Activated CD4-positive, alpha-beta memory T cell treated with anti-CD3 and anti-CD28 coated beads, Interleukin-2, amount 10 ng/mL, durations not matched to agents 7 days and 5 days (primary cell): ENCODE data around the gene KCNQ1. TPM values are rescaled to one million over a fixed set of nuclear protein-coding genes. Genes with fewer than 3 reads are reported as not detected.
A peak's percentile ranks its signal among the peaks of the same experiment; 100 is the strongest.

Experiments
- CTCF ChIA-PET: fragments of 350-600 bp; sonication (Branson Sonifier 250); formaldehyde crosslinking; loops from one replicate; lab custom pipeline; 2021; ENCODE audit warnings: antibody characterized with exemption, inconsistent platforms; lab: Charles Lee
- POLR2A ChIA-PET: fragments of 350-600 bp; sonication (Branson Sonifier 250); formaldehyde crosslinking; loops from one replicate; lab custom pipeline; 2021; ENCODE audit warnings: antibody characterized with exemption; lab: Charles Lee
- DNase-seq: peaks from one replicate; pipeline ENCODE4 v3.0.0-alpha.2; 2020
- H3K27ac Mint-ChIP-seq: one replicate; pipeline ENCODE4 v1.8.0; 2021; ENCODE audit warnings: mild to moderate bottlenecking, mixed read lengths
- H3K27me3 Mint-ChIP-seq: one replicate; pipeline ENCODE4 v1.8.0; 2021; ENCODE audit warnings: mixed read lengths
- H3K36me3 Mint-ChIP-seq: one replicate; pipeline ENCODE4 v1.8.0; 2021; ENCODE audit warnings: low read depth, mixed read lengths
- H3K4me1 Mint-ChIP-seq: one replicate; pipeline ENCODE4 v1.8.0; 2021; ENCODE audit warnings: mixed read lengths
- H3K4me3 Mint-ChIP-seq: one replicate; pipeline ENCODE4 v1.8.0; 2021; ENCODE audit warnings: mild to moderate bottlenecking, mixed read lengths
- H3K9me3 Mint-ChIP-seq: one replicate; pipeline ENCODE4 v1.8.0; 2021; ENCODE audit warnings: mixed read lengths
- total RNA-seq, 2 experiments: library from RNA; stranded (reverse); gene quantifications; one replicate each; pipeline ENCODE4 v1.2.3, GENCODE V29; 2021

Gene KCNQ1
- total RNA-seq, 2 experiments from 2014 or later = 14.8 to 15.0 TPM

DNA sequence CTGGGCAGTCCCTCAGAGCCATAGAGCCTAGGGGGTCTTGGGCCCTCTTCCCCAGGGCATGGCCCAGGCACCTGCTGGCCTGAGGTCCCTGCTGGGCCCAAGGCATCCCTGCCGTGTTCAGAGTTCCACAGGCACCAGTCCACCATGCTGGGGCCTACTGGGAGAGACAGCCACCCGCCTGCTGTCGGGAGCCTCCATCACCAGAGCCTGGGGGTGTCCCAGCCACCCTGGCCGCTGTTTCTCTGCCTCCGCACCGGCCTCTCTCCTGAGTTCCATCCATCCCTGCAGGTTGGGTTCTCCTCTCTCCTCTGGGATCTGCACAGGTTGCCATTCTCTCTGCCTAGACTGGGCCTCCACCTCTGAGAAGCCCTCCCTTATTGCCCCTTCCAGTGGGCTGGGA, 68.6 kb downstream of the KCNQ1 start:
- ChIA-PET CTCF (no interaction called here), POLR2A (no interaction called here)
- Mint-ChIP-seq H3K4me1 (peaks cover 5% of the 10 kb centered on the region), H3K36me3 (no peaks in the 10 kb centered on the region), H3K27ac (no peak overlapping the region), H3K27me3 (no peaks in the 10 kb centered on the region), H3K9me3 (no peaks in the 10 kb centered on the region), H3K4me3 (no peak overlapping the region)
- peak; percentile 9 for DNase-seq

DNA sequence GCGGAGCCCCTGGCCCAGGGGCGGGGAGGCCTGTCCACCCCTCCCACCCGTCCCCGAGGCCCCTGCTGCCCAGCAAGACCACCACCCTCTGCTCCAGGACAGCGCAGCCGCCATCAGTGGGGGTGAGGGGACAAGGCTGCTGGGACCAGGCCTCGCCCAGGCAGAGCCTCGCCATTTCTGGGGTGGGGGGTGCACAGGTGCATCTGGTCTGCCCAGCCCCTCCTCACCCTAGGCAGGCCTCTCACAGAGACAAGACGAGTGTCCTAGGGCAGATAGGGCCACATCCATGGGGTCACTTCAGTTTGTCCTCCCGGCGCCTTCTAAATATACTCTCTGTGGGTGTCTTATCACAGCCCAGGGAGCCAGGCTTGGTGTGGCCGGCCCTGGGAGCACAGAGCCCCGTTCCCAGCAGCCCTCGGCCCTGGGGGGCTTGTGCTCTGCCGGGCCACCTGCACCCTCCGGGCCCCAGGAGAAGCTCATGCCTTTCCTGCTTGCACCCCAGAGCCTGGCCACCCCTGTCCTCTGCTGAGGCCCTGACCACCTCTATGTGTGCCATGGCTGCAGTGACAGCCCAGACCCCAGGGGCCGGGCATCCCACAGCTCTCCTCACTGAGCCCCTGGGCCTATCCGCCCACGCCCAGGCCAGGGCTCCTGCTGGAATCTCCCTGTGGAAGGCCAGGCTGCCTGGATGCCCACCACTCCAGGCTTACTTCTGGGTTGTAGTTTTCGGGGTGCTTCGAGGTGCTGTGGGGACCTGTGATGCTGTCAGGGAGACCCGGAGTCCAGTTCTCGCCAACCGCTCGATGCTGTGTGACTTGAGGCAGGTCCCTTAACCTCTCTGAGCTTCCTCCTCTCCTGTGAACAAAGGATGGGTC, 70.8 kb downstream of the KCNQ1 start:
- H3K36me3 Mint-ChIP-seq = no peaks in the 10 kb centered on the region
- DNase-seq = no peak
- no peaks in the 10 kb centered on the region for H3K27me3 Mint-ChIP-seq
- H3K4me1 Mint-ChIP-seq = no peaks in the 10 kb centered on the region
- H3K27ac Mint-ChIP-seq = no peak overlapping the region
- ChIA-PET POLR2A (no interaction called here), CTCF (no interaction called here)
- no peaks in the 10 kb centered on the region for H3K9me3 Mint-ChIP-seq
- no peak overlapping the region for H3K4me3 Mint-ChIP-seq

DNA sequence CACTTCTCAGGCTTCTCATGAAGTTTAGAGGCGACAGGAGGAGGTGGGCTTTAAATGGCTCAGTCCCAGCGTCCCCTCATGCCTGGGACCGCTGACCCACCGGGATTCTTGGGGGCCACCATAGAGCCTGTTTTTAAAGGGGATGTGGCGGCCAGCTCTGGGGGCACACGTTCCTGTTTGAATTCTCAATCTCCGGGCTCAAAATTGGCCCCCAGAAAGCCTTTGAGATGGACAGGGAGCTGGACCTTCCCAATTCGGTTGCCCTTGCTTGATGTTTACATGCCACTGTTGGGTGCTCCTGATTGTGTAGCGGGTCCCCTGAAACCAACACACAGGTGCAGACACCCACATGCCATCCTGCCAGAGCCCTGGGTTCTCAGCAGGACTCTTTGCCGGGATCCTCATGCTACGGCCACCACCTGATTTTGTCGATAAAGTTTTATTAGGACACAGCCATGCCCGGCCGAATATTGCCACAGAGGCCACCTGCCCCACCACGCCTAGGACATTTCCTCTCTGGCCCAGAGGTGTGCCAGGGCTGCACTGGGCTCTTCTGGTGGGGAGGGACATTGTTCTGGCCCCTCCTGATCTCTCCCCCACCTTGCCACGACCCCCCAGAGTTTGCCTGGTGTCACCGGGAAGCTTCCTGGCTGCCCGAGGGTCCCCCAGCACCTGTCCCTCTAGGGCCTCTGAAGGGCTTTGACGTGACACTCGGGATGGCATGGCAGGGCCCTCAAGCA, 71.6 kb downstream of the KCNQ1 start:
- Mint-ChIP-seq H3K27me3 (no peaks in the 10 kb centered on the region), H3K27ac (no peak overlapping the region), H3K4me3 (no peak overlapping the region), H3K9me3 (no peaks in the 10 kb centered on the region), H3K4me1 (no peaks in the 10 kb centered on the region), H3K36me3 (no peaks in the 10 kb centered on the region)
- ChIA-PET CTCF (no interaction called here), POLR2A (no interaction called here)
- peak; percentile 14 for DNase-seq

DNA sequence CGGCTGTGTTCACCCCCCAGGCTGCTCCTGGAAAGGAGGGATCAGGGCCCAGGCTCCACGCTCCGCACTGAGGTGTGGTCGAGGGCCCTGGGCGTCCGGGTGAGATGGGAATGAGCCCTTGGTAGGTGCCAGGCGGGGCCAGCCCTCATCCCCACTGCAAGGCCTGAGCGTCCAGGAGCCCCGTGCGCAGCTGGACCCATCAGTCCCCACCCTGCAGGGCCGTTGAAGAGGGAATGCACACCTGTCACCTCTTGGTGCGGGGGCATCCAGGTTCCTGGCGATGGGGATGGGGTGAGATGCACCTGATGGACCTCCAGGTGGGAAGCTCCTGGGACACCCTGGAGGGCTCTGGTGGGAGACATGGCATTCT, 72.2 kb downstream of the KCNQ1 start:
- H3K27ac Mint-ChIP-seq = no peak overlapping the region
- H3K27me3 Mint-ChIP-seq = no peaks in the 10 kb centered on the region
- CTCF ChIA-PET = no interaction called here
- no peak overlapping the region for H3K4me3 Mint-ChIP-seq
- no peaks in the 10 kb centered on the region for H3K36me3 Mint-ChIP-seq
- no peaks in the 10 kb centered on the region for H3K9me3 Mint-ChIP-seq
- no peak for DNase-seq
- no peaks in the 10 kb centered on the region for H3K4me1 Mint-ChIP-seq
- POLR2A ChIA-PET = no interaction called here

DNA sequence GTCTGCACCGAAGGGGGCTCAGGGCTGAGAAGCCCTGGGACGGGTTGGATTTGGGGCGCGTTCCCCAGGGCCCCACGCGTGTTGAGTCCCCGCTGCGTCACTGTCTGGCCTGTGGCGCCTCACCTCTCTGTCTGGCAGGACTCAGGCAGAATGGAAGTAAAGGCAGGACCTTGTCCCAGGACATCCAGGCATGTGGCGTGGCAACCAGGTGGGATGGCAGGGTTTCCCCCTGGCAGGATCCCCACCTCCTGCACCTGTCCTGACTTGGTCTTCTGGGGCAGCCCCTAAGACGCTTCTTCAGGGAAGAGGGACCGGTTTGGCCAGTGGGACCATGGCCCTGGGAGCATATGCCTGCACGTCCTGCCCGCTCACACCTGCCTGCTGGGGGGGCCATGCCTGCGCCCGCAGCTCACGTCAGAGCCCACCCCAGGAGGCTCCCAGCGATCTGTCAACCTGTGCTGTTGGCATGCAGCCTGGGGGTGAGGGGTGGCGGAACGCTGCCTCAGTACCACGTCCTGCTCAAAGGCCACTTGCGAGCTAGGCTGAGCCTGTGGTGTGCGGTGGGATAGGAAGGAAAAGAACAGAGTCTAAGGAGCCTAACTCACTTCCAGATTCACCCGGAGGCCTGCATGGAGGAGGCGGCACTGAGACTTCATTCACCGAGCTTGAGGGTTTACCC, 72.7 kb downstream of the KCNQ1 start:
- ChIA-PET CTCF (no interaction called here), POLR2A (no interaction called here)
- Mint-ChIP-seq H3K9me3 (no peaks in the 10 kb centered on the region), H3K36me3 (no peaks in the 10 kb centered on the region), H3K4me3 (no peak overlapping the region), H3K27me3 (no peaks in the 10 kb centered on the region), H3K27ac (no peak overlapping the region), H3K4me1 (no peaks in the 10 kb centered on the region)
- peak; percentile 14 for DNase-seq

DNA sequence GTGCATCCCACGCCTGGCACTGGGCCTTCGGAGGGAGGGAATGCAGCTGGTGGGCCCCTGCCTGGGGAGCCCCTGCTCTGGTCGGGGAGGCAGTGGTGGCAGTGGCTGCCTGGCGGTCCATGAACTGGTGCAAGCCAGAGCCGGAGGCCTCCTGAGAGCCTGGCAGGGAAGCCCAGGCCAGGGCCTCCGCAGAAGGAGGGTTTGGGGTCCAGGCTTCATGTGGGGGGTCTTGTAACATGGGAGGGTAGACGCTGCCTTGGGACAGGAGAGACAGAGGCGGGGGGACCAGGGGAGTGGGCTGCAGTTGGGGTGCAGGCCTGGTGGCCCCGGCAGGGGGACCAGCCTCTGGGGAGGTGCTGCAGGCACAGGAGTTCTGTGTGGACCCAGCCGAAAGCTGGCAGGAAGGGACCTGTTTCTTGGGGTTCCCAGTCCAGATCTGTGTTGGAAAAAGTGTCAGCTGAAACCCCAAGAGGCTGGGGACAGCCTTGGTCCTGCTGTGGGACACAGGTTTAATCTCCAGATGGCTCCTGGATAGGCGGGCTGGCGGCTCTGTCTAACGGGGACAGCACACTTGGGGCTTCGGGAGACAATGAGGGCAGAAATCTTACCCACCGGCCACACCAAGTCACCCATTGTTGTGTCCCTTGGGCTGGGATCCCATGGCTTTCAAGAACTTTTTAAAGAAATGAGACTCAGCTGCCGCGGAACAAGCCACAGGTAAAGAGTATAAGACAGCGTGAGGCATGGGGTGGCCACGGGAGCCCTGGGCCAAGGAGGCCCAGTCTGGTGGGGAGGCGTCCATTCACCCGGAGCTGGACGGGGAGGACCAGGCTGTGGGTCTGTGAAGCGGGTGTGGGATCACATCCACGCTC, 73.5 kb downstream of the KCNQ1 start:
- Mint-ChIP-seq H3K27me3 (no peaks in the 10 kb centered on the region), H3K4me1 (no peaks in the 10 kb centered on the region), H3K9me3 (no peaks in the 10 kb centered on the region), H3K27ac (no peak overlapping the region), H3K36me3 (no peaks in the 10 kb centered on the region), H3K4me3 (no peak overlapping the region)
- peak; percentile 14 for DNase-seq
- ChIA-PET CTCF (no interaction called here), POLR2A (interaction anchor here (0.7 kb wide), 1 partner anchor 227 kb away, joined by 3 read pairs; no protein-coding TSS in a partner anchor)

DNA sequence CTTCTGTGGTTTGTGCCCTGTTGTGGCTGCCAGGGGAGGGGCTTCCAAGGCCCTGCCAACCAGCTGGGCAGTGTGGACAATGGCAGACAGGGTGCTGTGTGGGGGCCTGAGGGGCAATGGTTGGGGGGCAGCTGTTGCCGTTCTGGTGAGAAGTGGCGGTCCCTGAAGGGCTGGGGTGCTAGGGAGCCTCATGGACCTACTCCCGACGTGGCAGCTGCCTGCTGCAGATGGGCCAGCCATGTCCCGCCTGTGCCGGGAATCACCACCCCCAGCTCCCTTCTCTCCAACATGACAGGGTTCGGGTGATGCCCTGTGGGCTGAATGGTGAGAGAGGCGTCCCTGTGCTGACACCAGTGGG, 74.2 kb downstream of the KCNQ1 start:
- peak; percentile 11 for DNase-seq
- POLR2A ChIA-PET = interaction anchor here (0.7 kb wide), 1 partner anchor 227 kb away, joined by 3 read pairs; no protein-coding TSS in a partner anchor
- Mint-ChIP-seq H3K4me3 (no peak overlapping the region), H3K9me3 (no peaks in the 10 kb centered on the region), H3K27me3 (no peaks in the 10 kb centered on the region), H3K36me3 (no peaks in the 10 kb centered on the region), H3K27ac (no peak overlapping the region), H3K4me1 (no peaks in the 10 kb centered on the region)
- CTCF ChIA-PET = no interaction called here

DNA sequence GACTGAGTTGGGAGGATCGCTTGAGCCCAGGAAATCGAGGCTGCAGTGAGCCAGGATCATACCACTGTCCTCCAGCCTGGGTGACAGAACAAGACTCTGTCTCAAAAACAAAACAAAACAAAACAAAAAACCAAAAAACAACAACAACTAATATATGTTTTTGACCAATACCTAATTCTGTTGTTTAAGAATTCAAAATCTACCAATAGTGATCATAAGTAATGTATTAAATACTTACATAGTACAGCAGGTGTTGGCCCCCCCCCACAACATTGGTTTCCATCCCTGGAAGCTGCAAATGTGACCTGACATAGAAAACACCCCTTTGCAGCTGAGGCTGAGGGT, 74.7 kb downstream of the KCNQ1 start:
- no peaks in the 10 kb centered on the region for H3K4me1 Mint-ChIP-seq
- ChIA-PET POLR2A (no interaction called here), CTCF (no interaction called here)
- H3K9me3 Mint-ChIP-seq = no peaks in the 10 kb centered on the region
- no peaks in the 10 kb centered on the region for H3K36me3 Mint-ChIP-seq
- no peak overlapping the region for H3K4me3 Mint-ChIP-seq
- H3K27me3 Mint-ChIP-seq = no peaks in the 10 kb centered on the region
- H3K27ac Mint-ChIP-seq = no peak overlapping the region
- DNase-seq = no peak

DNA sequence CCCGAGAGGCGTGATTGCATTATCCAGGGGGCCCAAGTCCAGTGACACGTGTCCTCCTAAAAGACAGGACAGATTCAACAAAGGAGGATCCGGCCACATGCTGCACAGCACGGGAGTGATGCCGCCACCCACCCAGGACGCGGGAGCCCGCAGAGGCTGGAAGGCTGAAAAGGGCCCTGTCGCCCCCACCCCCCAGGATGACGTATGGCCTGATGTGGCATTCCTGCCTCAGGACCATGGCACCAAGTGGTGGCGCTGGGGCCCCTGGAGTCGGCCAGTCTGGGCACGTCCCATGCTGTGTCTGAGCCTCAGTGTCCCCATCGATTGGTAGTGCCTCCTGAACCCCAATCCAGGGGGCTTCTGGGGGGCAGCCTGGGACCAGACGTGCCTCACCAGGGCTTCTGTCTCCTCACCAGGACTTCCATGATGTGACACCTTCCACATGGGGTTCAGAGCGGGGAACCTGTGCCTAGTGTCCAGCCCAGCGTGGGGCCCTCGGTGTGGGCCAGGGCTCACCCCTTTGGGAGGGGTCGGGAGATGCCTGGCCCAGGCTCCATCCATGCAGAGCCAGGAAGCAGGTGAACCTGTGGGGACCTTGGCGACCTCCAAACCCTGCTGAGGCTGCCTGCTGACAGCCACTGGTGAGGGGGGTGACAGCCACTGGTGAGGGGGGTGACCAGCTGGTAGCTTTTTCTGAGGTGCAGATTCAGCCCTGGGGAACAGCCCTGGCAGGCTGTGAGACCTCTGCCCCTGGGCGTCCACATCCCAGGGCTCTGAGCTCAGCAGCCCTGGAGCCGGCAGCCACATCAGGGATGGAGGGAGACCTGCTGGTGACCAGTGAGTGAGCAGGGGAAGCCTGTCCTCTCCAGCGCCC, 75.3 kb downstream of the KCNQ1 start:
- Mint-ChIP-seq H3K4me3 (no peak overlapping the region), H3K27ac (no peak overlapping the region), H3K9me3 (no peaks in the 10 kb centered on the region), H3K27me3 (no peaks in the 10 kb centered on the region), H3K36me3 (no peaks in the 10 kb centered on the region), H3K4me1 (no peaks in the 10 kb centered on the region)
- ChIA-PET CTCF (no interaction called here), POLR2A (no interaction called here)
- peak; percentile 13 for DNase-seq

DNA sequence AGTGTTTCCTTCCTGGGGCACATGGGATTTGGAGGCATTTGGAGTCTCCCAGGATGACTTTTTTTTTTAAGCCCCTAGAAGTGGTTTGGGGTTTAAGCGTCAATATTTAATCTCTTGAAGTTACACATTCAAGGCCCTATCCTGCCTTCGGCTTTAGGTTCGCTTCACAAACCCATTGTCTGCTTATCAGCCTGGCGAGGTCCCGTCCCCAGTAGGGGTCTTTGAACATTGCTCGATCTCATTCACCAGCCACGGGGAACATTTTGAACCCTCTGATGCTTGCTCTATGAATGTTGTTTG, 75.9 kb downstream of the KCNQ1 start:
- no peak overlapping the region for H3K4me3 Mint-ChIP-seq
- H3K9me3 Mint-ChIP-seq = no peaks in the 10 kb centered on the region
- no peak for DNase-seq
- H3K36me3 Mint-ChIP-seq = no peaks in the 10 kb centered on the region
- POLR2A ChIA-PET = no interaction called here
- H3K27ac Mint-ChIP-seq = no peak overlapping the region
- H3K27me3 Mint-ChIP-seq = no peaks in the 10 kb centered on the region
- H3K4me1 Mint-ChIP-seq = peaks cover 2% of the 10 kb centered on the region
- CTCF ChIA-PET = no interaction called here

DNA sequence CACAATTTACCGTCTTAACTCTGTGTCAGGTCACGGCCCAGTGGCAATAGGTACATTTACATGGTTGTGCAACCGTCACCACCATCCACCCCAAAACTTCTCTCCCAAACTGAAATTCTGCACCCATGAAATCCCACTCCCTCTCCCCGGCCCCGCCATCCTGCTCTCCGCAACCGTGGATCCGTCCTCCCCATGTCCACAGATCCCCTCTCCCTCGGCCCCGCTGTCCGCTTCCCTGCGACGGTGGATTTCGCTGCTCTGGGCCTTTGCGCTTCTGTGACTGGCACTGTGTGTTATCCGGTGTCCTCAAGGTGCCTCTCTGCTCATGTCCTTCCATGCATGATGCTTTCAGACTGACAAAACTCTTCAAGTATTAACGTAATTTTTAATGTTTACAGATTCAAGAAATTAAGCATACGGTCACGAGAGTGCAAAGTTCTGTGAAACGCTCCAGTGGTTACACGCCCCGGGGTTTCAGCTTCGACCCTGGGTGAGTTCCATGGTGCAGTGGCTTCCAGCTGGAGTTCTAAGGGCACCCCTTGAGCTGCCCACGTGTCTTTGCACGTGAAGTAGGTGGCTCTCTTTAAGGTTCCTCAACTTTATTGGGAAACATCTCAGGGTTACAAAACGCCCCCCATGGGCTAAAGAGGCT, 76.4 kb downstream of the KCNQ1 start:
- H3K27ac Mint-ChIP-seq = no peak overlapping the region
- POLR2A ChIA-PET = no interaction called here
- no peaks in the 10 kb centered on the region for H3K27me3 Mint-ChIP-seq
- H3K36me3 Mint-ChIP-seq = no peaks in the 10 kb centered on the region
- no peaks in the 10 kb centered on the region for H3K9me3 Mint-ChIP-seq
- DNase-seq = peak; percentile 12
- no peak overlapping the region for H3K4me3 Mint-ChIP-seq
- peaks cover 7% of the 10 kb centered on the region for H3K4me1 Mint-ChIP-seq
- CTCF ChIA-PET = no interaction called here
